D721Med (cell line): ENCODE data around the gene TRRAP.
"Not testable (repeated sequence)": the region's sequence is repeated elsewhere in the genome, so short reads cannot be mapped to it uniquely, and the experiment has no call there.

ENCODE experiments used
- DNase-seq: peaks from one replicate; pipeline ENCODE4 v3.0.0; 2011; ENCODE audit warnings: low spot score; ENCODE audit not compliant: insufficient read length
- FAIRE-seq: peaks from 2 replicates; lab custom pipeline; 2011; peaks lifted over from hg19 to GRCh38; lab: Jason Lieb, UNC
- TF ChIP-seq, protein P1 (sequence below): IDR thresholded peaks from 2 replicates; pipeline ENCODE4 v1.5.1; 2012; ENCODE audit warnings: mild to moderate bottlenecking, control low read depth; ENCODE audit not compliant: insufficient read depth; ENCODE audit errors: missing control alignments

Gene TRRAP

GRCh38 chr7:98872328-98872924 lies 5.9 kb upstream of the TRRAP start:
- DNase-seq (no peak), FAIRE-seq (no peak)
- TF ChIP-seq, protein P1, sequence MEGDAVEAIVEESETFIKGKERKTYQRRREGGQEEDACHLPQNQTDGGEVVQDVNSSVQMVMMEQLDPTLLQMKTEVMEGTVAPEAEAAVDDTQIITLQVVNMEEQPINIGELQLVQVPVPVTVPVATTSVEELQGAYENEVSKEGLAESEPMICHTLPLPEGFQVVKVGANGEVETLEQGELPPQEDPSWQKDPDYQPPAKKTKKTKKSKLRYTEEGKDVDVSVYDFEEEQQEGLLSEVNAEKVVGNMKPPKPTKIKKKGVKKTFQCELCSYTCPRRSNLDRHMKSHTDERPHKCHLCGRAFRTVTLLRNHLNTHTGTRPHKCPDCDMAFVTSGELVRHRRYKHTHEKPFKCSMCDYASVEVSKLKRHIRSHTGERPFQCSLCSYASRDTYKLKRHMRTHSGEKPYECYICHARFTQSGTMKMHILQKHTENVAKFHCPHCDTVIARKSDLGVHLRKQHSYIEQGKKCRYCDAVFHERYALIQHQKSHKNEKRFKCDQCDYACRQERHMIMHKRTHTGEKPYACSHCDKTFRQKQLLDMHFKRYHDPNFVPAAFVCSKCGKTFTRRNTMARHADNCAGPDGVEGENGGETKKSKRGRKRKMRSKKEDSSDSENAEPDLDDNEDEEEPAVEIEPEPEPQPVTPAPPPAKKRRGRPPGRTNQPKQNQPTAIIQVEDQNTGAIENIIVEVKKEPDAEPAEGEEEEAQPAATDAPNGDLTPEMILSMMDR: peak; percentile 37

GRCh38 chr7:98873610-98874009 lies 4.7 kb upstream of the TRRAP start:
- not testable (repeated sequence) for FAIRE-seq, DNase-seq

GRCh38 chr7:98874942-98875341 lies 3.4 kb upstream of the TRRAP start:
- FAIRE-seq (no peak), DNase-seq (no peak)
- TF ChIP-seq, protein P1: no peak

DNA sequence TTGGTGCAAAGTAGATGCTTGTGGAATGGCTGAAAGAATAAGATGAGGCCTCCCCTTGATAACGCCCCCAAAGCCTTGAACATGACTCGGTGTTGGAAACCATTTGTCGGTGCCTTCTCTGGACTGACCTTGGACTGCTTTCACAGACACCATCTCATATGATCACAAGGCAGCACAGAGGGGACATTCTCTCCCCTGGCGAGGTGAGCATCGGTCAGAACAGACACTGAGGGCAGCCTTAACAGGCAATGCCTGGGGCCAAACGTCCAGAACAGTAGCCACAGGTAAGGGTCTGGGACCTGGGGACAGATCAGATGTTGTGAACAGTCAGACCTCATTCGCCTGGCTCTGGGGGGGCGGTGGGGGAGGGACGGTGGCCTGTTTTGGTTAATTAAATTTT lies 2.8 kb upstream of the TRRAP start:
- FAIRE-seq: no peak
- no peak for DNase-seq
- TF ChIP-seq, protein P1: no peak

DNA sequence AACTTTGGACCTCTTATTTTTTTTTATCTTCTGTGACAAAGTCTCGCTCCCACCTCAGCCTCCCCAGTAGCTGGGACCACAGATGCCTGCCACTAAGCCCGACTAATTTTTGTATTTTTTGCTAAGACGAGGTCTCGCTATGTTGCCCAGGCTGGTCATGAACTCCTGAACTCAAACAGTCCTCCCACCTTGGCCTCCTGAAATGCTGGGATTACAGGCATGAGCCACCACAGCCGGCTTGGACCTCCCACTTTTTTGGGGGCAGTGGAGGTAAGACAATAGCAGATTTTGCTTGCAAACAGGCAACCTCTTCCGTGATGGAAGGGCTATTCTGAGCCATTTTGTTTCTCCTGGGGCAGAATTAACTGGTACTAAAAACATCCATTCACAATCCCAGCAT lies 1.2 kb upstream of the TRRAP start:
- FAIRE-seq (no peak), DNase-seq (no peak)
- TF ChIP-seq, protein P1: no peak

DNA sequence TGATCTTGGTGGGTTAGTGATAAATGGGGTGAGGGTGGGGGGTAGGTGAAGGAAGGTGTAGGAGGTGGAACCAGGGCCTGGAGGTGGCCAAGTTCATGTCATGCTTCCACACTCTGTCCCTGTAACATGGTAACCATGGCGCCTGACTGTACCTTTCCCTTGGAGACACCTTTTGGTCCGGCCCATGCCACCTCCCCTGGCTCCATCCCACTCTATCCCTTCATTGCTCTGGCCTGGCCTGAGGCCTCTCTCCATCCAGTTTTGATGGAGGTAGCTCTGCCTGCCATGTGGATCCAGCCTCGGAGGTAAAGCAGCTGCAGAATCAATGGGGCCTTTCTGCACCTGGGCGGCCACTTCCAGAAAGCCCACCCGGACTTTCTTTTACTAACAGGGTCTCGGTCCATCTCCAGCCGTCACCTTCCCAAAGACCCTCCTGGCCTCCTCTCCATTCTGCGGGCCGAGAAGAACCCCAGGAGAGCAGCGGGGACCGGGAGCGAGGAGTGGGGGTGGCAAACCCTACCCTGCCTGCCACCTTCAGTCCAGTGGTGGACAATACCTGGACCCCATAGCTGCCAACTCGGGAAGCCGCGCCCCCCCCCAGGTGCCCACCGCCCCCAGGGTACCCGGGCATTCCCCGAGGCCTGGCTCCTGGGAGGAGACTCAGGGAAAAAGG lies 504 bp upstream of the TRRAP start:
- TF ChIP-seq, protein P1: no peak
- FAIRE-seq (no peak), DNase-seq (no peak)

- FAIRE-seq (no peak), DNase-seq (no peak)
Observed at GRCh38 chr7:98879198-98879978, 1.1 kb downstream of the TRRAP start.

More at GRCh38 chr7:98879198-98879978, 1.1 kb downstream of the TRRAP start:
- TF ChIP-seq, protein P1: no peak
